NCI-H1417 treated with DMSO at 0.1 percent for 48 hours (cell line): ENCODE data around the gene SLC22A1.
"Not testable (repeated sequence)": the region's sequence is repeated elsewhere in the genome, so short reads cannot be mapped to it uniquely, and the experiment has no call there.

Source experiments
- DNase-seq: peaks from one replicate; lab custom pipeline; 2025; lab: John Stamatoyannopoulos, UW

Gene SLC22A1

GRCh38 chr6:160137989-160138835 is 16.6 kb downstream of the SLC22A1 start:
- no peak for DNase-seq

DNA sequence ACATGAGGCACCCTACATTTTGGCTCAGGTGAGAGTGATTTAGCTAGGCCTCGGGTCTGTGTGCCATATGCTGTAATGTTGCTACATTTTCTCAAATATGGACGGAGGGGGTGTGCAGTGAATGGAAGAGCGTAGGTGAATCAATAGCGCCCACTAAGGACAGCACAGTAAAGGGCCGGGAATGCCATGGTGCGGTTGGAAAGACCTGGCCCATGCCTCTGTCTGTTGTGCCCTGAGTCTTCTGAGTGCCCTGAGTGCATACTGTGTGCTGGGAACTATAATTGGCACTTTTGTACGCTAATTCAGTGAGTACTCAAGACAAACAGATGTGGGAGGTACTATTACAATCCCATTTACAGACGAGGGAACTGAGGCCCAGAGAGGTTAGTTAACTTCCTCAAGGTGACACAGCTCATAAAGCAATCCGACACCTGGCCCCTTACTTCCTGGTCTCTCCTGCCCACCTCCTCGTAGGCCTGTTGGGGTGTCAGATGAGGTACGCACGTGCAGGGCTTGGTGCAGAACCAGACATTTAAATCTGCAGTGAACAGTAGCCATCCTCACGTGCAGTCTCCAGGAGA is 17.3 kb downstream of the SLC22A1 start:
- DNase-seq: no peak

DNA sequence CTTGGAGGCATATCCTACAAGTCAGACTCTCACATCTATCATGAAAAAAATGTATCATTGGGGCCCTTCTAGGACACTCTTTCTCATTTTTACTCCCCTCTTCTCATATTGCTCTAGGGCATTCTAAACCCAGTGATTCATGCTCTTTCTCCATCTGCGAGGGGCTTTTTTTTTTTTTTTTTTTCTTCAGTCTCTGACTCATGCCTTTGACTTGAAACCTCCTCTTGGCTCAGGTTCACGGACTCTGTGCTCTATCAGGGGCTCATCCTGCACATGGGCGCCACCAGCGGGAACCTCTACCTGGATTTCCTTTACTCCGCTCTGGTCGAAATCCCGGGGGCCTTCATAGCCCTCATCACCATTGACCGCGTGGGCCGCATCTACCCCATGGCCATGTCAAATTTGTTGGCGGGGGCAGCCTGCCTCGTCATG is 17.8 kb downstream of the SLC22A1 start:
- DNase-seq: no peak

- DNase-seq: not testable (repeated sequence)
Observed at GRCh38 chr6:160140493-160140892, 18.9 kb downstream of the SLC22A1 start.

DNA sequence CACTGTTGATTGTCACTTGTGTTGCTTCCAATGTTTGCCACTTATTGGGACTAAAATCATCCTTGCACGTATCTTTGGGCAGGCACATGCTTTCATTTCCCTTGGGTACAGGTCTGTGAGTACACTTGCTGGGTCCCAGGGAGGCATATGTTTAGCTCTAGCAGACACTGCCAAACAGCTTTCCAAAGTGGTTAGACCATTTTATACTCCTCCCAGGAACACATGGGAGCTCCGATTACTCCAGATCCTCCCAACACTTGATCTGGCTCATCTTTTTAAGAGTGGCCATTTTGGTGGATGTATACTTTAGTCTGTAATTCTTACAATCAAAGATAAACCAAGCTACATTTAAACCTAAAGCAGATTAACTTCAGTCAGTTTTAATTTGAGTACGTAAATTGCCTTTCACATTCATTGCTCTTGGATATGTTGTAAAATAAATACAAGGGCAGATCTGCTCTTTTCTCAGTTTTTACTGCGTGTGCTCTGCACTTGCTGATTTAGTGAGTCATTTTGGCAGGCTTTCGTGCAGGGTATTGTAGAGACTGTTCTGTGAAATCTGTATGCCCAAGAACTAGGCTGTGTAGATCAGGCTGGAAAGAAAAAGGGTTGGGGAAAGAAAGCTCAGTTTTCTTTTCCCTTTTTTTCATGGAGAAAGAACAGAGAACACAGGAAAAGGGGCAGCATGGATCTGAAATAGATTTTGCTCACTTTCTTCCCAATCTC is 19.5 kb downstream of the SLC22A1 start:
- no peak for DNase-seq

DNA sequence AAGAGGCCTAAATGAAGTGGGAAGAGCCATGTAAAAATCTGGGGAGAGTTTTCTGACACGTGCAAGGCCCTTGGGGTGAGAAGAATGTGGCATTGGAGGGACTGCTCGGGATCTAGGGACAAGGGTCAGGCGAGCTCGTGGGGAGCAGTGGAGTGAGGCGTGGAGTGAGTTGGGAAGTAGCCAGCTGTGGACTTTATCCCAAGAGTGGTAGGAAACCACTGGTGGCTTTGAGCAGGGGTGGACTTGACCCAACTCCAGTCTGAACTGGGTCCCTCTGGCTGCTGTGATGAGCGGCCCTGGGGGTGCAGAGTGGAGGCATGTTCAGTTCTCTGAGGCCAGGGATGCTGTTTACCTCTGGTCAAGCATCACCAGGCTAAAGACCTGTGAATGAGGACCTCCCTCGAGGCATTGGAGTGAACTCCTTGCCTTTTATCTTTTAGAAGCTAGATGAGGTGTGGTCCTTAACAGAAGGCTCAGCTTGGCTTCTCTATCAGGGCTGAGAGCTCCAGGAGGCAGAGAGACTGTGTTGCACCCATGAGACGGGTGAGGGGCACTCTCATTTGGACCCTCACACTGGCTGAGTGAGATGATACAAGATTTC is 20.6 kb downstream of the SLC22A1 start:
- no peak for DNase-seq

DNA sequence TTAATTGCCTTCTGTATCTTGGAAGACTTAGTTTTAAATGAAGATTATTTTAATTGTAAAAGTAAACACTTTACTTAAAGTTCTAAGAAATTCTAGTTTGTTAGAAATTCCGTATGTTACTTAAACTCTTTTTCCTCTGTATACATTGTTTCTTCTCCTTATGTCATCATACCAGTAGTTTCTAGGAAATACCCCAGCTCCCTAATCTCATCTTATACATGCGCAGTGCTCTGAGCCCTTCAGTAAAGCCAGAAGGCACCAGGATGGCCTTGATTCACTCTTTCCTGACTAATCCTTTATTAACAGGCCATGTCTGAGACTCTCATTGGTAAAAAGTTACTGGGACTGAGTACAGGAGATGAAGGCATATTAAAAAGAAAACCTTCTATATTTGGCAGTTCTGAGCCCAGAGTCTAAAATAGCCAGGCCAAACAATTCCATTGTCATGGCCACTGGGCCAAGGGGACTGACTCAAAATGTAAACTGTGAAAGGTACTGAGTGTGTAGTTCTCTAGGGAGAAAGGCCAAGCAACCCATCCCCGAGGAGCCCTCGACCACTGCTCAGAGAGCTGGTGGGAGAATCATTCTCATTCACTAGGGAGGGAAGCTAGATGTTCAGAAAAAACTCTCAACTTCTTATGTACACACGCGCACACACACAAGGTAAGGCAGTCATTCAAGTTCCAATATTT is 25.0 kb downstream of the SLC22A1 start:
- DNase-seq: no peak

- DNase-seq: no peak
Observed at GRCh38 chr6:160147146-160147536, 25.5 kb downstream of the SLC22A1 start.

- no peak for DNase-seq
Observed at GRCh38 chr6:160154471-160154870, 32.9 kb downstream of the SLC22A1 start.

GRCh38 chr6:160156842-160157241 is 35.2 kb downstream of the SLC22A1 start:
- DNase-seq: no peak

DNA sequence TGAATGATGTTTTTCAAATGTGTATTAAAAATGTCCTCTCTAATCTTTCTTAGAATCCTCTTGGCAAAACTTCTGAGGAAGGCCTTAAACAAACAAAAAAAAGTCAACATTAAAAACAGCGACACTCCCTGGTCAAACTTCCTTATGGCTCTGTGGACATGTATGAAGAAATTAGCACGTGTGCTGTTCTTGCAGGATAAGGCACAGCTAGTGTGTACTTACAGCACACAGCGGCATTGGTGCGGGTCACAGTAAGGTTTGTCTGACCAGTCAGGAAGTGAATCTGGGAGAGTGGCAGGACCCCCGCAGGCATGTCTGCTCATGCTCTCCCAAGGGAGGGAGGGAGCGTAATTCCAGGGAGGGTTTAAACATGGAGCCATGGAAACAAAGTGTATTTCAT is 38.8 kb downstream of the SLC22A1 start:
- no peak for DNase-seq

- DNase-seq: no peak
Observed at GRCh38 chr6:160160929-160161646, 39.5 kb downstream of the SLC22A1 start.

- DNase-seq: no peak
Observed at GRCh38 chr6:160161647-160161986, 40.0 kb downstream of the SLC22A1 start.

GRCh38 chr6:160162030-160162566 is 40.5 kb downstream of the SLC22A1 start:
- no peak for DNase-seq

DNA sequence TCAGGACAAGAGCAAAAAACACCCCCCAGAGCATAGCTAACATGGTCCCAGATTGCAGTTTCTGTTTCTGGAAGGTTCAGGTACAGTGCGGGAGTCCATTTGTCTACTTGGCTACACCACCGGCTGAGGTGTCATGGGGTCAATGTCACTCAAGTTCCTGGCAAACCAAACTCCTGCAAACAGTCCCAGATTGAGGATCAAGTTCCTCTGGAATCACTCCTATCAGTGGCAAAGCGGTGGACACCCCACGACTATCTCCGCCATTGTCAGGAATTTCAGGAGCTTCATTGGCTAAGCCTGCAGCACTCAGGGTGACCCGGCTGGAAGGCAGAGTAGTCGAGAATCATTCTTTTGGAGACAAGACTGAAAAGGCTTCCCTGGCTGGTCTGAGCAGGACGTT is 41.8 kb downstream of the SLC22A1 start:
- no peak for DNase-seq

GRCh38 chr6:160163912-160164311 is 42.3 kb downstream of the SLC22A1 start:
- no peak for DNase-seq

DNA sequence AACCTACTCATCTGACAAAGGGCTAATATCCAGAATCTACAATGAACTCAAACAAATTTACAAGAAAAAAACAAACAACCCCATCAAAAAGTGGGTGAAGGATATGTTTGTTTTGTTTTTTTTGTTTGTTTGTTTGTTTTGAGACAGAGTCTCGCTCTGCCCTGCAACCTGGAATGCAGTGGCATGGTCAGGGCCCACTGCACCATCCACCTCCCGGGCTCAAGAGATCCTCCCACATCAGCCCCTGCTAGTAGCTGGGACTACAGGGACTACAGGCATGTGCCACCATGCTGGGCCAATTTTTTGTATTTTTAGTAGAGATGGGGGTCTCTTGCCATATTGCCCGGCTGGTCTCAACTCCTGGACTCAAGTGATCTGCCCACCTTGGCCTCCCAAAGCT is 44.3 kb downstream of the SLC22A1 start:
- DNase-seq: not testable (repeated sequence)

GRCh38 chr6:160167604-160168399 is 46.2 kb downstream of the SLC22A1 start:
- no peak for DNase-seq

GRCh38 chr6:160170018-160170680 is 48.5 kb downstream of the SLC22A1 start:
- DNase-seq: no peak

DNA sequence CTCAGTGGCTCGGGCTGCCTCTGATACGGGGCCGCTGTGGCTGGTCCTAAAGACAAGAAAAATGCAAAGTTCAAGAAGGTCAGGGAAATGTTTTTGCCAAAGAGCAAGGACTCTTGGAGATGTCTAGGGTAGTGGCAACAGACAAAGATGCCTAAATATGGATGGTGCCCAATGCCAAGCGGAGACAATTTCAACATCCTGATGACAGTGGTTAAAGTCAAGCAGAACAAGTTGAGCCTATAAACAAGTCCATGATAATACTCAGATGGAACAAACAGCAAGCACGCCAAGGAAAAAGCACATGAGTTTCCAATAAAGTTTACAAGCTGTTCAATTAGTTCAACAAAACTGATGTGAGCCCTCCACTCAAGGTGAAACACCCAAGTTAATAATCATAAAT is 51.1 kb downstream of the SLC22A1 start:
- no peak for DNase-seq
